ENCODE measurements around the gene SOCS1.

The SOCS1 gene

GRCh38 chr16:11259655-11260595, 3.9 kb upstream of the SOCS1 start:
- DNase-seq, result no peak

DNA sequence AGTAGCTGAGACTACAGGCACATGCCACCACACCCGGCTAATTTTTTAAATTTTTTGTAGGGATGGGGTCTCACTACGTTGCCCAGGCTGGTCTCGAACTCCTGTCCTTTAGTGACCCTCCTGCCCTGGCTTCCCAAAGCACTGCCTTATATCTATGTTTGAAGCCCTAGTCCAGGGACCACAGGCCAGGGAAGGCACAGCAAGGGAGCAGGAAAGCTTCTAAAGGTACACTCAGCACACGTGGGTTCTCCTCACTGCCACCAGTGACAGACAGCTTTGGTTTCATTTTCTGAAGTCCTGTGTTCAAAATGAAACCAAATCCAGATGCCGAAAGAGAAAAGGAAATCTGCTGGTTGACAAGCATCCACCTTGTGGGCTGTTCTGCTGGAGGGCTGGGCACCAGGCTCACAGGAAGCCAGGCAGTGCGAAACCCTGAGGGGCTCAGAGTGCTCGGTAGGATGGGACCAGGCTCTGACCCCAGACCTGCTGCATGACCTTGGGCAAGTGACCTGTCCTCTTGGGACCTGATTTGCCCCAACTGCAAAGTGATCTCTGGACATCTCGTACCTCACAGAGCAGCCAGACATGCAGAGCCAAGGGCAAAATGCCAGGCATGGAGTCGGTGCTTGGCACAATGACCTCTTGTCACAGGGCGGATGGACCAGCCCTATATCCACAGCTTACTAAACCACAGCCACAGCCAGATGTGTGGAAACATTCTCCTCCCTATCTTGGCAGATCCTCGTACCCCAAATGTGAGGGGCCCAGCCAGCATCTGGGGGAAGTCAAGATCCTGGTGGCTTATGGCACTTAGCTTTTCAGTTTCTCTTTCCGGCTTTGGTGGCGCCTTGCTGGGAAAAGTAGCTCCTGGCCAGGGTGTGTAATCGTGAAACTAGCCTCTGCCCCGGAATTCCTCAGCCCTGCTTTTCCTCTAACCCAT, 2.8 kb upstream of the SOCS1 start:
- DNase-seq, result no peak

DNA sequence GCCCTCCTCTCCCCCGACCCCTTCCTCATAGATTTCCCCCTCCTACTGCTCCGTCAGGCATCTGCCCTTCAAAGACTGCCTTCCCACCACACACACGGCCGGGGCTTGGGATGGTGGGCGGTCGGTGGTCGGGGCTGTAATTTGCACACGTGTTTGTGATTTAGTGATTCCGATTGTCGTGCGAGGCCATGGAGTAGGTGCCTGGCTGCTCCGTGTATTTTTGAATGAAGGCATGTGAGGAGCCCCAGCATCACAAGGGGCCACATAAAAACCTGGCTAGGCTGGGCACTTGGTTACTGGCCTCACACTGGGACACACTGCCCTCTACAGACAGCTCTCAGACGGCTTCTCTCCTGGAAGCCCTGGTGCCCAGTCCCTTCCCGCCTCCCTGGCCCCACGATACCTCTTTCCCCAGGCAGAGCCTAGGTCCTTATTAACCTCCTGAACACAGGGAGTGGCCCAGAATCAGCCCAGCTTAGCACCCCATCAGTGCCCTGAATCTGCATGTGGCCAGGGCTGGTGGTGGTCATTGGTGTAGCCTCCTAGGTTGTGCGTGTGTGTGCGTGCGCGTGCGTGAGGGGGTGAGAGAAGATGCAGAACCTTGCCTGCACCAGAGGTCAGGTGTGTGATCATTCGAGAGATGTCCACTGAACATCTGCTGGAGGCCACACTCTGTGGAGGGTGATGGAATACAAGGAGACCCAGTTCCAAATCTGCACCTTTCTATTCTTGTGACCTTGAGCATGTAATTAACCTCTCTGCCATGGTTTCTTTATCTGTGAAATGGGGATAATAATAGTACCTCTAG, 1.3 kb upstream of the SOCS1 start:
- peak; percentile 61 for DNase-seq

- DNase-seq, result peak; percentile 42
These were observed 692 bp upstream of the SOCS1 start for GRCh38 chr16:11256661-11257130.

GRCh38 chr16:11254913-11255736, 879 bp downstream of the SOCS1 start:
- DNase-seq, result peak; percentile 64

- no peak for DNase-seq
These were observed 1.8 kb downstream of the SOCS1 start for GRCh38 chr16:11253995-11254912.

DNA sequence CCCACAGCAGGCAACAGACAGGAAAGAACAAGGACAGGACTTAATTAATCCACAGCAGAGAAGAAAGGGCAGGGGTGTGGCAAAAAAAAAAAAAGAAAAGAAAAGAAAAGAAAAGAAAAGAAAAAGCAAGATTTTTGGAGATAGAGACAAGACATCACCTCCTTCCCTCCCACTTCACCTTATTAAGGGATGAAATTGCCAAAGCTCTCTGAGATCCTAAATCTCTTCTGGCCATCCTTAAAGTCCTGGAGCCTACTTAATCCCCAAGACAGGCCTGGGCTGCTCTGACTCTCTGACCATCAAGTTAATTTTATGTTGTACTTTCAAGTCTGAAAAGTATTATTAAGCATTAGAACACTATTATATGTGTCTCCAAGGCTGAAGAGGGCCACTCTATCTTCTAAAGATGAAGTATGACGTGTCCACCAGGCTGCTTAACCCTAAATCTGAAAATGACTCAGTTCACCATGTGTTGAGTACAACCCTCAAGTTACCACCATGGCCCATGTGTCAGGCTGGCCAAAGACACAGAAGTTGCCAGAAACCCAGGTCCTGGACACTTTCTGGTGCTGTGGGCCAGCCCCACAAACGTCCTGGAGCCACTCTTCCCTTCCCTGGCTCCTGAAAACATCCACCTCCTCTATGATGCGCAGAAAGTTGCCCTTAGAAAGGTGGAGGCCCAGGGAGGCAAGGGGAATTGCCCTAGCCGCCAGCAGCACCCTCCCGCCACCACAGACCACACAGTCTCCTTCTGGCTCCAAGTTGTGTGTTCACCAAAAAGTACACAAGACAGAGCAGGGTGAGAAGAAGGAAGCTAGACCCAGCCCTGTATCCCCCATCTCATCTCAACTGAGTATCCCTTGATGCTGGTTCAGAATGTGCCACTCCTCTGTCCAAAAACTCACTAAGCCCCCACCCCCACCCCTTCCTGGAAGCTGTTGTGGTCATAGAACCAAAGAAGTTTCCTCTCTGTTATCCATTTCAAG, 2.7 kb downstream of the SOCS1 start:
- peak; percentile 49 for DNase-seq

DNA sequence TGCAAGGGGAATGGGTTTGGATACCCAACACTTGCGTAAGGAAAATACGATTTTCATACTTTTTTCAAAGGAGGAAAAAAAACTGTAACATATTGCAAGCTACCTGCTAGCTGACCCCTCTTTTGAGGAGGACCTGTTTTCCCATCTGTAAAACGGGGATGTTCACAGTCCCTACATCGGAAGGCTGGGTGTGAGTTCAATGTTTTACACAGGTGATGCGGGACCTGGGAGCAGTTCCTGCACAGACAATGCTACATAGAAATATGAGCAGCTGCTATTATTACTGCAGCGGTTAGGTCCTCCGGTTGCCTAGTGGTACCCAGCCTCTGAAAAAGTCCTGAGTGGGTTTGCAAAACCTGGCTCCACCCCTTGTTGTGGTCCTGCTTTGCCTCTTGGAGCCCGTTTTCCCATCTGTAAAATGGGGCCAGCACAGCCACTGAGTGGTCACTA, 3.5 kb downstream of the SOCS1 start:
- no peak for DNase-seq

- peak; percentile 81 for DNase-seq
These were observed 4.2 kb downstream of the SOCS1 start for GRCh38 chr16:11251525-11252481.

- no peak for DNase-seq
These were observed 5.0 kb downstream of the SOCS1 start for GRCh38 chr16:11250786-11251524.

GRCh38 chr16:11250091-11250785, 5.8 kb downstream of the SOCS1 start:
- DNase-seq, result no peak

- DNase-seq, result no peak
These were observed 6.6 kb downstream of the SOCS1 start for GRCh38 chr16:11249233-11250061.

- DNase-seq, result no peak
These were observed 7.9 kb downstream of the SOCS1 start for GRCh38 chr16:11248133-11248532.

GRCh38 chr16:11245988-11246387, 10.0 kb downstream of the SOCS1 start:
- no peak for DNase-seq

GRCh38 chr16:11245222-11245737, 10.7 kb downstream of the SOCS1 start:
- DNase-seq, result no peak

All from activated CD8-positive, alpha-beta memory T cell treated with anti-CD3 and anti-CD28 coated beads, Interleukin-2, amount 50 U/mL, for 4 hours (primary cell).